ENCODE measurements around the gene EIF4G3. TPM values are rescaled to one million over a fixed set of nuclear protein-coding genes. Genes with fewer than 3 reads are reported as not detected.
A peak's percentile ranks its signal among the peaks of the same experiment; 100 is the strongest.
"Not testable (repeated sequence)": the region's sequence is repeated elsewhere in the genome, so short reads cannot be mapped to it uniquely, and the experiment has no call there.

The EIF4G3 gene
- total RNA-seq, 1 donor from 2014 or later: 66.0 TPM

- H3K4me3 Mint-ChIP-seq (ENCODE audit: low read depth); H3K27ac Mint-ChIP-seq; H3K9me3 Mint-ChIP-seq; DNase-seq (ENCODE audit: low spot score); H3K27me3 Mint-ChIP-seq (ENCODE audit: low read depth); intact Hi-C loops (cut with micrococcal nuclease): not testable (repeated sequence)
- peaks cover 13% of the 10 kb centered on the region for H3K4me1 Mint-ChIP-seq (ENCODE audit: low read depth)
- H3K36me3 Mint-ChIP-seq (ENCODE audit: low read depth): peaks cover 44% of the 10 kb centered on the region
These were observed 85.5 kb downstream of the EIF4G3 start for GRCh38 chr1:21091053-21091690.

GRCh38 chr1:21090463-21090862, 86.2 kb downstream of the EIF4G3 start:
- intact Hi-C loops (cut with micrococcal nuclease): no loop called here

GRCh38 chr1:21089731-21090130, 87.0 kb downstream of the EIF4G3 start:
- intact Hi-C loops (cut with micrococcal nuclease): no loop called here
- no peak for DNase-seq (ENCODE audit: low spot score)
- Mint-ChIP-seq H3K9me3 (peaks cover 3% of the 10 kb centered on the region), H3K27ac (no peak overlapping the region), H3K4me3 (ENCODE audit: low read depth) (no peak overlapping the region), H3K4me1 (ENCODE audit: low read depth) (peaks cover 13% of the 10 kb centered on the region), H3K27me3 (ENCODE audit: low read depth) (no peaks in the 10 kb centered on the region), H3K36me3 (ENCODE audit: low read depth) (peaks cover 37% of the 10 kb centered on the region)

More at GRCh38 chr1:21090463-21090862, 86.2 kb downstream of the EIF4G3 start:
- no peak for DNase-seq (ENCODE audit: low spot score)
- Mint-ChIP-seq H3K4me3 (ENCODE audit: low read depth) (no peak overlapping the region), H3K27me3 (ENCODE audit: low read depth) (no peaks in the 10 kb centered on the region), H3K36me3 (ENCODE audit: low read depth) (peaks cover 43% of the 10 kb centered on the region), H3K9me3 (peaks cover 7% of the 10 kb centered on the region), H3K4me1 (ENCODE audit: low read depth) (peaks cover 13% of the 10 kb centered on the region), H3K27ac (no peak overlapping the region)

GRCh38 chr1:21089299-21089698, 87.4 kb downstream of the EIF4G3 start:
- Mint-ChIP-seq H3K4me3 (ENCODE audit: low read depth) (no peak overlapping the region), H3K27me3 (ENCODE audit: low read depth) (no peaks in the 10 kb centered on the region), H3K4me1 (ENCODE audit: low read depth) (peaks cover 17% of the 10 kb centered on the region), H3K27ac (no peak overlapping the region), H3K9me3 (peaks cover 2% of the 10 kb centered on the region), H3K36me3 (ENCODE audit: low read depth) (peaks cover 36% of the 10 kb centered on the region)
- intact Hi-C loops (cut with micrococcal nuclease): no loop called here
- DNase-seq (ENCODE audit: low spot score): no peak

- Mint-ChIP-seq H3K27me3 (ENCODE audit: low read depth) (no peaks in the 10 kb centered on the region), H3K9me3 (no peaks in the 10 kb centered on the region), H3K4me1 (ENCODE audit: low read depth) (peaks cover 9% of the 10 kb centered on the region), H3K36me3 (ENCODE audit: low read depth) (peaks cover 31% of the 10 kb centered on the region), H3K4me3 (ENCODE audit: low read depth) (no peak overlapping the region), H3K27ac (peak overlapping the region; percentile 8)
- intact Hi-C loops (cut with micrococcal nuclease): no loop called here
- no peak for DNase-seq (ENCODE audit: low spot score)
These were observed 92.4 kb downstream of the EIF4G3 start for GRCh38 chr1:21084111-21084810.

GRCh38 chr1:21082073-21082472, 94.6 kb downstream of the EIF4G3 start:
- Mint-ChIP-seq H3K4me1 (ENCODE audit: low read depth) (peaks cover 11% of the 10 kb centered on the region), H3K36me3 (ENCODE audit: low read depth) (peaks cover 35% of the 10 kb centered on the region), H3K9me3 (no peaks in the 10 kb centered on the region), H3K4me3 (ENCODE audit: low read depth) (no peak overlapping the region), H3K27me3 (ENCODE audit: low read depth) (no peaks in the 10 kb centered on the region), H3K27ac (no peak overlapping the region)
- DNase-seq (ENCODE audit: low spot score): no peak
- intact Hi-C loops (cut with micrococcal nuclease): no loop called here

- peaks cover 15% of the 10 kb centered on the region for H3K4me1 Mint-ChIP-seq (ENCODE audit: low read depth)
- intact Hi-C loops (cut with micrococcal nuclease): no loop called here
- no peak for DNase-seq (ENCODE audit: low spot score)
These were observed 99.6 kb downstream of the EIF4G3 start for GRCh38 chr1:21077085-21077484.

GRCh38 chr1:21072721-21073120, 104.0 kb downstream of the EIF4G3 start:
- H3K27me3 Mint-ChIP-seq (ENCODE audit: low read depth): no peaks in the 10 kb centered on the region
- DNase-seq (ENCODE audit: low spot score): no peak
- intact Hi-C loops (cut with micrococcal nuclease): no loop called here
- H3K9me3 Mint-ChIP-seq: no peaks in the 10 kb centered on the region
- no peak overlapping the region for H3K27ac Mint-ChIP-seq
- peaks cover 11% of the 10 kb centered on the region for H3K36me3 Mint-ChIP-seq (ENCODE audit: low read depth)
- H3K4me1 Mint-ChIP-seq (ENCODE audit: low read depth): peaks cover 26% of the 10 kb centered on the region
- H3K4me3 Mint-ChIP-seq (ENCODE audit: low read depth): no peak overlapping the region

More at GRCh38 chr1:21077085-21077484, 99.6 kb downstream of the EIF4G3 start:
- peak overlapping the region; percentile 37 for H3K27ac Mint-ChIP-seq
- no peak overlapping the region for H3K4me3 Mint-ChIP-seq (ENCODE audit: low read depth)
- no peaks in the 10 kb centered on the region for H3K9me3 Mint-ChIP-seq
- H3K36me3 Mint-ChIP-seq (ENCODE audit: low read depth): peaks cover 20% of the 10 kb centered on the region
- no peaks in the 10 kb centered on the region for H3K27me3 Mint-ChIP-seq (ENCODE audit: low read depth)

- Mint-ChIP-seq H3K27me3 (ENCODE audit: low read depth) (no peaks in the 10 kb centered on the region), H3K4me3 (ENCODE audit: low read depth) (no peak overlapping the region), H3K36me3 (ENCODE audit: low read depth) (peaks cover 10% of the 10 kb centered on the region), H3K4me1 (ENCODE audit: low read depth) (peaks cover 11% of the 10 kb centered on the region), H3K9me3 (no peaks in the 10 kb centered on the region), H3K27ac (no peak overlapping the region)
- no peak for DNase-seq (ENCODE audit: low spot score)
- intact Hi-C loops (cut with micrococcal nuclease): loop anchor here (5.0 kb wide), 1 partner anchor 77 kb away; no protein-coding TSS in a partner anchor
These were observed 107.1 kb downstream of the EIF4G3 start for GRCh38 chr1:21069549-21069948.

GRCh38 chr1:21068937-21069336, 107.8 kb downstream of the EIF4G3 start:
- intact Hi-C loops (cut with micrococcal nuclease): loop anchor here (5.0 kb wide), 1 partner anchor 77 kb away; no protein-coding TSS in a partner anchor
- Mint-ChIP-seq H3K4me3 (ENCODE audit: low read depth) (no peak overlapping the region), H3K4me1 (ENCODE audit: low read depth) (peaks cover 11% of the 10 kb centered on the region), H3K27ac (no peak overlapping the region), H3K9me3 (no peaks in the 10 kb centered on the region), H3K36me3 (ENCODE audit: low read depth) (peaks cover 10% of the 10 kb centered on the region), H3K27me3 (ENCODE audit: low read depth) (no peaks in the 10 kb centered on the region)
- DNase-seq (ENCODE audit: low spot score): no peak

GRCh38 chr1:21067551-21068227, 109.0 kb downstream of the EIF4G3 start:
- H3K36me3 Mint-ChIP-seq (ENCODE audit: low read depth): peaks cover 10% of the 10 kb centered on the region

GRCh38 chr1:21066356-21067012, 110.2 kb downstream of the EIF4G3 start:
- DNase-seq (ENCODE audit: low spot score): no peak
- Mint-ChIP-seq H3K9me3 (no peaks in the 10 kb centered on the region), H3K36me3 (ENCODE audit: low read depth) (peaks cover 10% of the 10 kb centered on the region), H3K27me3 (ENCODE audit: low read depth) (no peaks in the 10 kb centered on the region), H3K4me3 (ENCODE audit: low read depth) (no peak overlapping the region), H3K27ac (no peak overlapping the region), H3K4me1 (ENCODE audit: low read depth) (peaks cover 11% of the 10 kb centered on the region)
- intact Hi-C loops (cut with micrococcal nuclease): loop anchor here (5.0 kb wide), 1 partner anchor 74 kb away; no protein-coding TSS in a partner anchor

More at GRCh38 chr1:21067551-21068227, 109.0 kb downstream of the EIF4G3 start:
- no peak overlapping the region for H3K4me3 Mint-ChIP-seq (ENCODE audit: low read depth)
- no peaks in the 10 kb centered on the region for H3K27me3 Mint-ChIP-seq (ENCODE audit: low read depth)
- peaks cover 11% of the 10 kb centered on the region for H3K4me1 Mint-ChIP-seq (ENCODE audit: low read depth)
- no peaks in the 10 kb centered on the region for H3K9me3 Mint-ChIP-seq
- intact Hi-C loops (cut with micrococcal nuclease): loop anchor here (5.0 kb wide), 1 partner anchor 75 kb away; no protein-coding TSS in a partner anchor
- DNase-seq (ENCODE audit: low spot score): no peak
- H3K27ac Mint-ChIP-seq: no peak overlapping the region

Measured in activated T-helper 2 cell treated with anti-CD3 and anti-CD28 coated beads, Interferon-gamma antibody, Interleukin-2, Interleukin-4, amounts not matched to agents 10 μg/mL and 5 μg/mL and 100 μg/mL, durations not matched to agents 14 hours and 24 hours and 36 hours (primary cell).